Kidney (tissue), 14 donors: ENCODE data around the gene LGALS3BP. TPM values are rescaled to one million over a fixed set of nuclear protein-coding genes. Genes with fewer than 3 reads are reported as not detected.

ENCODE experiments used
- DNase-seq, 5 donors: peaks; one replicate each; pipeline ENCODE4 v3.0.0-alpha.2; 2013 to 2020
- FAIRE-seq: peaks from 2 replicates; lab custom pipeline; 2012; peaks lifted over from hg19 to GRCh38; lab: Jason Lieb, UNC
- H3K27ac ChIP-seq, 2 donors: one replicate each; pipeline ENCODE4 v1.7.0; 2013; ENCODE audit warnings: low read depth in 2 of 2, low read length in 2 of 2, inconsistent platforms in 1 of 2
- H3K27me3 ChIP-seq: one replicate; pipeline ENCODE4 v1.7.1; 2013; ENCODE audit warnings: low read length, inconsistent platforms; ENCODE audit not compliant: control insufficient read depth, insufficient read depth
- H3K36me3 ChIP-seq, 3 donors: one replicate each; pipeline versions ENCODE4 v1.7.0 to v1.7.1; 2013; ENCODE audit warnings: low read length in 3 of 3, control low read depth in 1 of 3, inconsistent platforms in 1 of 3; ENCODE audit not compliant: insufficient read depth in 3 of 3, control insufficient read depth in 2 of 3
- H3K4me1 ChIP-seq, 3 donors: one replicate each; pipeline versions ENCODE4 v1.7.0 to v1.7.1; 2013; ENCODE audit warnings: low read length in 3 of 3, inconsistent platforms in 1 of 3, low read depth in 1 of 3; ENCODE audit not compliant: control insufficient read depth in 2 of 3, insufficient read depth in 2 of 3
- H3K4me3 ChIP-seq, 3 donors: one replicate each; pipeline versions ENCODE4 v1.7.0 to v1.8.1; 2013; ENCODE audit warnings: low read length in 3 of 3, control low read depth in 1 of 3, inconsistent platforms in 1 of 3
- H3K9ac ChIP-seq, 3 donors: one replicate each; pipeline versions ENCODE4 v1.7.0 to v1.7.1; 2013; ENCODE audit warnings: low read length in 3 of 3, control low read depth in 1 of 3, inconsistent platforms in 1 of 3
- H3K9me3 ChIP-seq, 3 donors: one replicate each; pipeline versions ENCODE4 v1.7.0 to v1.7.1; 2013; ENCODE audit warnings: low read length in 3 of 3, control low read depth in 1 of 3, inconsistent platforms in 1 of 3; ENCODE audit not compliant: control insufficient read depth in 2 of 3, insufficient read depth in 1 of 3
- intact Hi-C: fragments of 100-400 bp; cut with DNase I; formaldehyde crosslinking; loops from one replicate; pipeline ENCODE4 v1.11.1; 2022
- polyA plus RNA-seq: library from polyadenylated mRNA; stranded (reverse); fragments of 350-450 nt; fragmentation: Illumina TruSeq; extraction: RNeasy Lipid Tissue Mini Kit (QIAGEN cat#74804); gene quantifications from one replicate; pipeline ENCODE4 v1.2.3, GENCODE V29; 2014; ENCODE audit warnings: low read depth, low replicate concordance; ENCODE audit not compliant: insufficient read depth
- total RNA-seq: library from RNA; stranded (reverse); fragmentation: NEBNext Ultra II Directional; extraction: Animal tissue kit (Norgen Biotek cat#: 25700); gene quantifications from one replicate; pipeline ENCODE4 v1.2.1, GENCODE V29; 2021
- TF ChIP-seq, protein P1 (sequence below): IDR thresholded peaks from 3 replicates; pipeline ENCODE4 v1.5.1; 2012; ENCODE audit warnings: mild to moderate bottlenecking, moderate library complexity, borderline replicate concordance; ENCODE audit not compliant: insufficient read depth; ENCODE audit errors: extremely low read depth
- donor health status: control.
- donor health status: control.
- donor health status: control.
- donor health status: control.
- donor health status: control.
- donor health status: DM: yes; HTN: yes; CAD: no.
- donor health status: Normal renal cell carcinoma (clear cell type).

Gene LGALS3BP
- total and polyA plus RNA-seq, 2 donors from 2014 or later: 240 to 310 TPM

DNA sequence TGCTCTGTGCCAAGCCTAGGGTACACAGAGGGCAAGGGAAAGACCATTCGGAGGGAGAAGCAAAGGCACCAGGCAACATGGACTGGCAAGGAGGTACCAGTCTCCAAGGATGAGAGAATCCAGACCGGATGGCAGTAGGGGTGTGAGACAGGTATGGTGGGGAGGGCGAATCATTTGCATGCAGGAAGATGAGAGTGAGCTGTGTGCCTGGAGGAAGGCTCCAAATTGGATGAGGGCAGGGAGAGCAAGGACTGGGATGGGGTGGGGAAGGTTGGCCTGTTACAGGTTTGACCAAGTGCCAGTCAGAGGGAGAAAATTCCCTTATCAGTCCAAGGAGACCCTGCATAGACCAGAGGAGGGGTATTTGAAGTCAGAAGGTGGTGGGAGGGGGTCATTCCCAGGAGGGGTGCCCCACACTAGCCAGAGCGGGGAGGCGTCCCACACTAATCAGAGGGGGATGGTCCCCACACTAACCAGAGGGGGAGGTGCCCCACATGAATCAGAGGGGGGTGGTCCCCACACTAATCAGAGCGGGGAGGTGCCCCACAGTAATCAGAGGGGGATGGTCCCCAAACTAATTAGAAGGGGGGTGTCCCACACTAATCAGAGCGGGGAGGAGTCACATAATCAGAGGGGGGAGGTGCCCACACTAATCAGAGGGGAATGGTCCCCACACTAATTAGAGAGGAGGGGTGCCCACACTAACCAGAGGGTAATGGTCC, 29.1 kb upstream of the LGALS3BP start:
- Histone ChIP-seq H3K36me3 (no peaks in the 10 kb centered on the region), H3K9ac (peak overlapping the region; percentile 77 to 99 (median 97)), H3K27ac (peak overlapping the region; percentile 54 to 69), H3K4me3 (peak overlapping the region; percentile 84 to 96 (median 96)), H3K4me1 (peaks cover 0 to 36% (median 18%) of the 10 kb centered on the region in 3 donors), H3K27me3 (no peaks in the 10 kb centered on the region), H3K9me3 (no peaks in the 10 kb centered on the region)
- DNase-seq (peak in 1 of 5 donors; percentile 75), FAIRE-seq (no peak)
- TF ChIP-seq, protein P1, sequence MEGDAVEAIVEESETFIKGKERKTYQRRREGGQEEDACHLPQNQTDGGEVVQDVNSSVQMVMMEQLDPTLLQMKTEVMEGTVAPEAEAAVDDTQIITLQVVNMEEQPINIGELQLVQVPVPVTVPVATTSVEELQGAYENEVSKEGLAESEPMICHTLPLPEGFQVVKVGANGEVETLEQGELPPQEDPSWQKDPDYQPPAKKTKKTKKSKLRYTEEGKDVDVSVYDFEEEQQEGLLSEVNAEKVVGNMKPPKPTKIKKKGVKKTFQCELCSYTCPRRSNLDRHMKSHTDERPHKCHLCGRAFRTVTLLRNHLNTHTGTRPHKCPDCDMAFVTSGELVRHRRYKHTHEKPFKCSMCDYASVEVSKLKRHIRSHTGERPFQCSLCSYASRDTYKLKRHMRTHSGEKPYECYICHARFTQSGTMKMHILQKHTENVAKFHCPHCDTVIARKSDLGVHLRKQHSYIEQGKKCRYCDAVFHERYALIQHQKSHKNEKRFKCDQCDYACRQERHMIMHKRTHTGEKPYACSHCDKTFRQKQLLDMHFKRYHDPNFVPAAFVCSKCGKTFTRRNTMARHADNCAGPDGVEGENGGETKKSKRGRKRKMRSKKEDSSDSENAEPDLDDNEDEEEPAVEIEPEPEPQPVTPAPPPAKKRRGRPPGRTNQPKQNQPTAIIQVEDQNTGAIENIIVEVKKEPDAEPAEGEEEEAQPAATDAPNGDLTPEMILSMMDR: no peak
- intact Hi-C loops: no loop called here

DNA sequence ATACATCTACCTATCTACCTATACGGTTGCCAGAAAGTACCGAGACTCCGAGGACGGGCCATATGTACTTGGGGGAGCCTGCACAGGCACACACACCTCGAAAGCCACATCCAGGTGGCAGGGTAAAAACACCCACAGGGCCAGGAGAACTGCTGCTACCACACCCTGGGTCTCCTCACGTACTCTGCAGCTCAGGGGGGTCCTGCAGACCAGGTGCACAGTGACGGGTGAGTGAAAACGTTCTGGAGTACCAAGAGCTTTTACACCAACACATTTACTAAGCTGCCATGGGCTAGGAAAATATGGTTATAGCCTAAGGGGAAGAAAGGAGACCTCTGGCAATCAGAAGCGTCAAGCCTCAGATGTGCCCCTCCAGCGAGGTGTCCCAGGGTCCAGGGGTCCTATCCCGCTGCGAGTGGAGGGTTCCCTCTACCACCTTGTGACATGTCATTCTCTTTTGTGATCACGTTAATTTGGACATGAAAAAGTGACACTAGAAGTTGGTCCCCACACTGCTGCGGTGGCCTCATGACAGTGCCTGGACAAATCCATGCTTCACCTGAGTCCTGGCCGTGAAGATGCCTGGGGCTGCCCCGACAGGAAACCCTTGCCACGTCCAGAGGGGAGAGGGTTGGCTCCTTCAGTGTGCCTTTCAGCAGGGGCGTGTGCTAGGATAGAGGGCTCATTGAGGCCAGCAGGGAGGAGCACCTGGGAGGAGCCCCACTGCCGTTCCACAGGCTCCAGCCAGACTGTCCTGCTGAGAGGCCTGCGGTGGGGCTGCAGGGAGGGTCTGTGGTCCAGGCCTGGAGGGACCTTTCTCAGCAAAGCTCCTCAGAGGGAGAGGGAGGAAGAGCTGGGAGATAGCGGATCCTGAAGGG, 28.0 kb upstream of the LGALS3BP start:
- H3K27ac ChIP-seq: no peak overlapping the region
- no peak overlapping the region for H3K4me3 ChIP-seq
- intact Hi-C loops: no loop called here
- no peaks in the 10 kb centered on the region for H3K9me3 ChIP-seq
- no peaks in the 10 kb centered on the region for H3K27me3 ChIP-seq
- H3K4me1 ChIP-seq: peaks cover 0 to 36% (median 18%) of the 10 kb centered on the region in 3 donors
- TF ChIP-seq, protein P1: no peak
- DNase-seq: no peak
- H3K36me3 ChIP-seq: no peaks in the 10 kb centered on the region
- FAIRE-seq: no peak
- H3K9ac ChIP-seq: no peak overlapping the region

DNA sequence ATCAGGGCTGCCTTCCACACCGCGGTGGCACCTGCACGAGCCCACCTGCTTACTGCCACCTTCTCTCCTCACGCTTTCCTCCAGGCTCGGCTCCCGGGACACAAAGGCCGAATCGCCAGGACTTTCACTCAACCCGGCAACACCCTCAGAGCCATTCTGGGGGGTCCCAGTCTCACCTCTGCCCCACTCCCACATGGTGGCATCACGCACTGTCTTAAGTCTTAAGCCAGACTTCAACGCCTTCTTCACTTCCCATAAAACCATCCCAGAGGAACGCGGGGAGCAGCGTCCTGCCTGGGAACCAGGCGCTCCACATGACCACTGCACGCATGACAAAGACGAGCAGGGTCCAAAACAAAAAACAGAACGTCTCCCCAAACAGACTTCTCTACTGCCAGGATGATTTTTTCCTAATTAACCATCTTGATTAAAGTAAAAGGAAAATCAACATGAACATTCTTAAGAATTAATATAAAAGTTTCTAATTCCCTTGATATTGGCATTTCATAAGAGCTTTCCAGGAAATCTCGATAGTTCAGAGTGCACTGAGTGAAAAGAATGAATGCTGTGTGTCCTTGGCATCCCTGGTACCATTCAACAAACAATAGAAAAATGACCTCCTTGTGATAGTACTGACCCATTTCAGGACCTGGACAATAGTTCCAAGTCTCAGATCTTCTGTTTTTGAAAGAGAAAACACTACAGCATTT, 27.2 kb upstream of the LGALS3BP start:
- H3K4me1 ChIP-seq: peaks cover 0 to 36% (median 18%) of the 10 kb centered on the region in 3 donors
- TF ChIP-seq, protein P1: no peak
- DNase-seq: peak in 1 of 5 donors; percentile 24
- H3K27ac ChIP-seq: no peak overlapping the region
- no peaks in the 10 kb centered on the region for H3K27me3 ChIP-seq
- peaks cover 0 to 2% (median 0%) of the 10 kb centered on the region in 3 donors for H3K36me3 ChIP-seq
- H3K9ac ChIP-seq: no peak overlapping the region
- no peak for FAIRE-seq
- H3K9me3 ChIP-seq: no peaks in the 10 kb centered on the region
- no peak overlapping the region for H3K4me3 ChIP-seq
- intact Hi-C loops: no loop called here
